Cardiac fibroblast (primary cell): Measurements from ENCODE around the gene SFTA2.
"Not testable (repeated sequence)": the region's sequence is repeated elsewhere in the genome, so short reads cannot be mapped to it uniquely, and the experiment has no call there.

Source experiments
- DNase-seq, 2 donors: peaks; one replicate each; pipeline versions ENCODE4 v3.0.0 to v3.0.0-alpha.2; 2010; ENCODE audit warnings: low read depth in 2 of 2
- H3K4me3 ChIP-seq, 2 donors: replicated peaks in 1 of 2; 1 replicate in 1 of 2; 2 replicates in 1 of 2; pipeline ENCODE4 v1.5.1; 2011; ENCODE audit warnings: low read depth in 2 of 2, low read length in 2 of 2, mild to moderate bottlenecking in 2 of 2, moderate library complexity in 1 of 2
- CTCF ChIP-seq: IDR thresholded peaks from one replicate; pipeline ENCODE4 v1.5.1; 2011; ENCODE audit warnings: low read depth, mild to moderate bottlenecking, low read length, inconsistent platforms

Gene SFTA2

GRCh38 chr6:30903236-30903635 lies 28.7 kb downstream of the SFTA2 start:
- no peak for TF ChIP-seq CTCF
- no peak overlapping the region for H3K4me3 ChIP-seq
- DNase-seq, result no peak

- no peak for DNase-seq
- no peak overlapping the region for H3K4me3 ChIP-seq
- no peak for TF ChIP-seq CTCF
Observed at GRCh38 chr6:30902709-30903108, 29.3 kb downstream of the SFTA2 start.

GRCh38 chr6:30902196-30902595 lies 29.8 kb downstream of the SFTA2 start:
- not testable (repeated sequence) for H3K4me3 ChIP-seq, DNase-seq

- TF ChIP-seq CTCF, result no peak
- DNase-seq, result no peak
- H3K4me3 ChIP-seq, result no peak overlapping the region
Observed at GRCh38 chr6:30901436-30901835, 30.5 kb downstream of the SFTA2 start.

GRCh38 chr6:30900863-30901417 lies 31.0 kb downstream of the SFTA2 start:
- DNase-seq, result no peak
- TF ChIP-seq CTCF, result no peak
- H3K4me3 ChIP-seq, result no peak overlapping the region

GRCh38 chr6:30898750-30899360 lies 33.1 kb downstream of the SFTA2 start:
- H3K4me3 ChIP-seq, result no peak overlapping the region
- no peak for DNase-seq
- TF ChIP-seq CTCF, result no peak

GRCh38 chr6:30897882-30898281 lies 34.1 kb downstream of the SFTA2 start:
- no peak for TF ChIP-seq CTCF
- DNase-seq, result no peak
- H3K4me3 ChIP-seq, result no peak overlapping the region
